GM23248 (cell line): ENCODE measurements around the gene KIF6.

Source experiments
- EZH2 ChIP-seq: fragments of 200-600 bp; sonication (generic); IDR thresholded peaks from 2 replicates; pipeline ENCODE4 v1.6.1; 2018; ENCODE audit warnings: antibody characterized with exemption, mild to moderate bottlenecking; ENCODE audit not compliant: insufficient read depth, poor library complexity, severe bottlenecking
- EZH2phosphoT487 ChIP-seq: fragments of 200-600 bp; sonication (generic); IDR thresholded peaks from 2 replicates; pipeline ENCODE4 v1.6.1; 2018; ENCODE audit warnings: antibody characterized with exemption, moderate library complexity, mild to moderate bottlenecking, low read depth; ENCODE audit not compliant: insufficient read depth

DNA sequence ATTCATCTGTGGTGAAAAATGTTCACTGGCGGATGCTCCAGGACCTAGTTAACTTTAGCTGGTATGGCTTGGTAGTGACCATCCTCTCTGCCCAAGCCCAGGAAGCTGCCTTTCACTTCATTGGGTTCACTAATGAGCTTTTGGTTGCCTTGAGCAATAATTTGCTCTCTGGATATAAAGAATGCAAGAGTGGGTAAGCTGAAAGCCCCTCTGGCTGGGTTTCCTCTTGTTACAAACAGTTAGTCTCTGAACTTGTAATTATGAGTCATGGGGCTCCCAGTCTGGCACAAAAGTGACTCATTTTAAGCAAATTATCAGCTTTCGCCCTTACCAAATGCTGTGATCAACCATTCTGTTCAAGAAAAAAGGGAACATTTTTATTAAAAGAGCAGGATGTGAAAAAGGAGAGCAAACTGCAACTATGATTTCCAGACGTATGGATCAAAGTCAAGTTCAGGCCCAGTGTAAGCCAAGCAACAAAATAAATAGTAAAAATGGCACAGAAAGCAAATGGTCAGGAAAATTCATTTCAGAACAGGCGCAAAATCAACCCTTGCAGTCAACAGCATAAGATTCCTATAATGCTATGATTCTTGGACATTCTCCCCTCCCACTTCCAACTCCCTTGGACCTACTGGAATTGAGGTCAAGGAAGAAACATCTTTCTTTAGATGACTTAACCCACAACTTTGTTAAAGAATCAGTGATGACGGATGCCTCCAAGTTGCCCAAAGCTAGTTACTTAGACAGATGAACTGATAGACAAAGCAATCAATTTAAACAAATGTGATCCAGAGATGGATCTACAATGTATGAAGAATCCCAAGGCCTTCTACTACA lies 272.7 kb downstream of the KIF6 start:
- TF ChIP-seq EZH2phosphoT487 (no peak), EZH2 (no peak)
